Posterior cingulate gyrus (tissue), 11 donors: Measurements from ENCODE around the gene C3orf52.
A peak's percentile ranks its signal among the peaks of the same experiment; 100 is the strongest.

Experiments
- DNase-seq, 10 donors: peaks; one replicate each; pipeline versions ENCODE4 v3.0.0 to v3.0.0-alpha.2; 2020 to 2021; ENCODE audit warnings: mixed read lengths in 3 of 10
- intact Hi-C: fragments of 100-400 bp; cut with DNase I; formaldehyde crosslinking; loops from one replicate; pipeline ENCODE4 v1.15.1; 2023

Gene C3orf52

GRCh38 chr3:112084980-112085705, 1.0 kb upstream of the C3orf52 start:
- intact Hi-C loops: no loop called here
- DNase-seq: no peak

- intact Hi-C loops: no loop called here
- no peak for DNase-seq
These were observed 484 bp upstream of the C3orf52 start for GRCh38 chr3:112085735-112086075.

- intact Hi-C loops: no loop called here
- DNase-seq: no peak
These were observed 811 bp downstream of the C3orf52 start for GRCh38 chr3:112086875-112087524.

- no peak for DNase-seq
- intact Hi-C loops: no loop called here
These were observed 1.6 kb downstream of the C3orf52 start for GRCh38 chr3:112087746-112088145.

- intact Hi-C loops: no loop called here
These were observed 2.8 kb downstream of the C3orf52 start for GRCh38 chr3:112088944-112089343.

GRCh38 chr3:112089956-112090886, 4.0 kb downstream of the C3orf52 start:
- DNase-seq: no peak
- intact Hi-C loops: no loop called here

More at GRCh38 chr3:112088944-112089343, 2.8 kb downstream of the C3orf52 start:
- DNase-seq: no peak

- intact Hi-C loops: no loop called here
- DNase-seq: no peak
These were observed 4.8 kb downstream of the C3orf52 start for GRCh38 chr3:112090887-112091586.

- intact Hi-C loops: no loop called here
- no peak for DNase-seq
These were observed 6.4 kb downstream of the C3orf52 start for GRCh38 chr3:112092496-112093179.

- DNase-seq: no peak
- intact Hi-C loops: no loop called here
These were observed 7.0 kb downstream of the C3orf52 start for GRCh38 chr3:112093180-112093522.

- intact Hi-C loops: no loop called here
- no peak for DNase-seq
These were observed 9.5 kb downstream of the C3orf52 start for GRCh38 chr3:112095731-112096130.

- intact Hi-C loops: no loop called here
These were observed 10.0 kb downstream of the C3orf52 start for GRCh38 chr3:112096176-112096575.

GRCh38 chr3:112097378-112097777, 11.2 kb downstream of the C3orf52 start:
- no peak for DNase-seq

More at GRCh38 chr3:112096176-112096575, 10.0 kb downstream of the C3orf52 start:
- DNase-seq: no peak

GRCh38 chr3:112101916-112102315, 15.7 kb downstream of the C3orf52 start:
- intact Hi-C loops: no loop called here
- no peak for DNase-seq

More at GRCh38 chr3:112097378-112097777, 11.2 kb downstream of the C3orf52 start:
- intact Hi-C loops: no loop called here

- intact Hi-C loops: no loop called here
- no peak for DNase-seq
These were observed 18.6 kb downstream of the C3orf52 start for GRCh38 chr3:112104774-112105173.

- no peak for DNase-seq
- intact Hi-C loops: no loop called here
These were observed 23.1 kb downstream of the C3orf52 start for GRCh38 chr3:112109322-112109721.

GRCh38 chr3:112111785-112112402, 25.7 kb downstream of the C3orf52 start:
- intact Hi-C loops: no loop called here
- peak in 4 of 10 donors; percentile 25 to 43 (median 30) for DNase-seq

GRCh38 chr3:112114576-112115160, 28.5 kb downstream of the C3orf52 start:
- DNase-seq: no peak
- intact Hi-C loops: no loop called here

- DNase-seq: no peak
- intact Hi-C loops: no loop called here
These were observed 29.1 kb downstream of the C3orf52 start for GRCh38 chr3:112115161-112115739.
